PFSK-1 (cell line): ENCODE measurements around the gene FBXO15.
A peak's percentile ranks its signal among the peaks of the same experiment; 100 is the strongest.

Source experiments
- FOXP2 ChIP-seq: optimal IDR thresholded peaks from 2 replicates; pipeline ENCODE3; 2011; ENCODE audit warnings: borderline replicate concordance, control low read depth, inconsistent platforms; ENCODE audit not compliant: insufficient read depth; ENCODE audit errors: extremely low read length, extremely low read depth
- POLR2AphosphoS5 ChIP-seq: IDR thresholded peaks from 2 replicates; pipeline ENCODE4 v1.6.1; 2012; ENCODE audit warnings: low read depth, mild to moderate bottlenecking, control low read depth, low read length, moderate library complexity
- SIN3A ChIP-seq: IDR thresholded peaks from 2 replicates; pipeline ENCODE4 v1.6.1; 2012; ENCODE audit warnings: mild to moderate bottlenecking, low read length, moderate library complexity, borderline replicate concordance; ENCODE audit not compliant: insufficient read depth
- TAF1 ChIP-seq: IDR thresholded peaks from 2 replicates; pipeline ENCODE4 v1.6.1; 2012; ENCODE audit warnings: low read length, control low read depth, borderline replicate concordance; ENCODE audit not compliant: insufficient read depth
- TF ChIP-seq, protein P1 (sequence below), 2 experiments: IDR thresholded peaks; 2 replicates each; pipeline versions ENCODE4 v1.6.1 to v1.8.0; 2011 to 2012; ENCODE audit warnings: low read depth in 2 of 2, low read length in 2 of 2, control low read depth in 1 of 2, inconsistent platforms in 1 of 2, mild to moderate bottlenecking in 1 of 2, moderate library complexity in 1 of 2; ENCODE audit not compliant: insufficient read depth in 1 of 2

The FBXO15 gene

DNA sequence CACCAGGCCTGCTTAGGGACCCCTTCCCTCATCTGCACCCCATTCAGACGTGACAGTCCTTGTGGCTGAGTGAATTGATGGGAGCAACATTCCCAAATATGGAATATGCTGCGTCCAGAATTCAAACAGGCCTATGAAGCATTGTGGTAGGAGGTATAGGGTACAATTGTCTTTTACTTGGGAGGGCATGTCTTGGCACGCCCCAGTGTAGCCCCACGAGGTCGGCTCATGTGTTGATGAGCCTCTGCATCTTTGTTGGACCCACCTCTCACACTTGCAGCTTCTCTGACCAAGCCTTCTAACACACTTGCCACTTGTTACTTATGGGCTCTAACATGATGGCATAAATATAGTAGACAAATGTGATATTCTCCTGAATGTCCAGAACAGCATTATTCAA, 2.2 kb upstream of the FBXO15 start:
- no peak for TF ChIP-seq SIN3A
- TF ChIP-seq, protein P1, sequence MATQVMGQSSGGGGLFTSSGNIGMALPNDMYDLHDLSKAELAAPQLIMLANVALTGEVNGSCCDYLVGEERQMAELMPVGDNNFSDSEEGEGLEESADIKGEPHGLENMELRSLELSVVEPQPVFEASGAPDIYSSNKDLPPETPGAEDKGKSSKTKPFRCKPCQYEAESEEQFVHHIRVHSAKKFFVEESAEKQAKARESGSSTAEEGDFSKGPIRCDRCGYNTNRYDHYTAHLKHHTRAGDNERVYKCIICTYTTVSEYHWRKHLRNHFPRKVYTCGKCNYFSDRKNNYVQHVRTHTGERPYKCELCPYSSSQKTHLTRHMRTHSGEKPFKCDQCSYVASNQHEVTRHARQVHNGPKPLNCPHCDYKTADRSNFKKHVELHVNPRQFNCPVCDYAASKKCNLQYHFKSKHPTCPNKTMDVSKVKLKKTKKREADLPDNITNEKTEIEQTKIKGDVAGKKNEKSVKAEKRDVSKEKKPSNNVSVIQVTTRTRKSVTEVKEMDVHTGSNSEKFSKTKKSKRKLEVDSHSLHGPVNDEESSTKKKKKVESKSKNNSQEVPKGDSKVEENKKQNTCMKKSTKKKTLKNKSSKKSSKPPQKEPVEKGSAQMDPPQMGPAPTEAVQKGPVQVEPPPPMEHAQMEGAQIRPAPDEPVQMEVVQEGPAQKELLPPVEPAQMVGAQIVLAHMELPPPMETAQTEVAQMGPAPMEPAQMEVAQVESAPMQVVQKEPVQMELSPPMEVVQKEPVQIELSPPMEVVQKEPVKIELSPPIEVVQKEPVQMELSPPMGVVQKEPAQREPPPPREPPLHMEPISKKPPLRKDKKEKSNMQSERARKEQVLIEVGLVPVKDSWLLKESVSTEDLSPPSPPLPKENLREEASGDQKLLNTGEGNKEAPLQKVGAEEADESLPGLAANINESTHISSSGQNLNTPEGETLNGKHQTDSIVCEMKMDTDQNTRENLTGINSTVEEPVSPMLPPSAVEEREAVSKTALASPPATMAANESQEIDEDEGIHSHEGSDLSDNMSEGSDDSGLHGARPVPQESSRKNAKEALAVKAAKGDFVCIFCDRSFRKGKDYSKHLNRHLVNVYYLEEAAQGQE (IDR thresholded peaks at IDR 0.05; ENCODE audit: insufficient read depth in 1 of 2, low read depth in 2 of 2, low read length in 2 of 2), result no peak
- TF ChIP-seq TAF1, result no peak
- TF ChIP-seq FOXP2, result no peak

DNA sequence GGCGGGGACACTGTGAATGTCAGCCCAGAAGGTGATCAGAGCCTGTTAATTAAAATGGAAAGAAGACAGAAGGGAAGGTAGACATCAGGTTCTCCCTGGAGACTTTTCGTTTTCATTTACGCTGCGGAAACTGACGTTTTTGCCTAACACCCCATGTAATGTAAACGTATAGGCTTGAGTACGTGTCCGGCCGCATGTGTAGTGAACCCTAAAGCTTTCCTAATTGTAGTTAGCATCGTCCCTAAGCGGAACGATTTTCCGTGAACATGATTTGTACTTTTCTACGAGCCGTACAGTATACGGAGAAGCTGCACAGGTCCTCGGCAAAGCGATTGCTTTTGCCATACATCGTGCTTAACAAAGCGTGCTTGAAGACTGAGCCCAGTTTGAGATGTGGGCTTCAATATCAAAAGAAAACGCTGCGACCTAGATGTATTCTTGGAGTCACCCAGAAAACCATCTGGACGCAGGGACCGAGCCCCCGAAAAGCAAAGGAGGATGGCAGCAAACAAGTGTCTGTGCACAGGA, 973 bp upstream of the FBXO15 start:
- TF ChIP-seq FOXP2 (peak; percentile 5), TAF1 (no peak)

DNA sequence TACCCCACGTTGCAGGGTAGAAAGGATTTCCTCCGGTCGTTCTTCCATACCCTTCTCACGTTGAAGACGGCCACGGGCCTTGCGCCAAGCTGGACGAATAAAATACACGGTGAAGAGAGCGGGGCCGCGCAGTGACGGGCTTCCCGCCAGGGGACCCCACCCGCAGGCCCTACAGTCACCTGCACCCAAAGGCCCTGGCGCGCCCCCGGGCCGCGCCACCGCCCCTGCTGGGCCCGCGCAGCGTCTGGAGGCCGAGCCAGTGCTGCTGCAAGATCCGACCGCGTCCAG, 199 bp downstream of the FBXO15 start:
- no peak for TF ChIP-seq POLR2AphosphoS5
- no peak for TF ChIP-seq SIN3A
- no peak for TF ChIP-seq FOXP2
- TF ChIP-seq TAF1, result no peak
- TF ChIP-seq, protein P1 (IDR thresholded peaks at IDR 0.05; ENCODE audit: insufficient read depth in 1 of 2, low read depth in 2 of 2, low read length in 2 of 2), result no peak

DNA sequence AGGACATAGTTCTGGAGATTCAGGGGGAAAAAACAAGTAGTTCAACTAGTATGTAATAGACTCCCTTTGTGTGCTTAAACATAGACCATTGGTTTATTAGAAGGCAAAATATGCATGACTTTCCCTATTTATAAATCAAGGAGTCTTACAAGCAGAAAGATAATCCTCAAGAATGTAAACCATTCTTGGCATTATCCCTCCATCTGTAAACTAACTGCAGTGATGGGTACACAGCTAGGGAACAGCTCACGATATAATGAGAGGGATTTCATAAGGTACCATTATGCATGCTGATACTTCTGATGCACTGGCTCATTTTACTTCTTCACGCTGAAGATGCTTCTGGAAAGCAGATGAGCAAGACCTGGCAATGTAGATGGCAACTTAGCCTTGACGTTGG, 878 bp downstream of the FBXO15 start:
- TF ChIP-seq POLR2AphosphoS5 (no peak), SIN3A (no peak), FOXP2 (no peak), TAF1 (no peak)
- TF ChIP-seq, protein P1 (IDR thresholded peaks at IDR 0.05; ENCODE audit: insufficient read depth in 1 of 2, low read depth in 2 of 2, low read length in 2 of 2), result no peak

DNA sequence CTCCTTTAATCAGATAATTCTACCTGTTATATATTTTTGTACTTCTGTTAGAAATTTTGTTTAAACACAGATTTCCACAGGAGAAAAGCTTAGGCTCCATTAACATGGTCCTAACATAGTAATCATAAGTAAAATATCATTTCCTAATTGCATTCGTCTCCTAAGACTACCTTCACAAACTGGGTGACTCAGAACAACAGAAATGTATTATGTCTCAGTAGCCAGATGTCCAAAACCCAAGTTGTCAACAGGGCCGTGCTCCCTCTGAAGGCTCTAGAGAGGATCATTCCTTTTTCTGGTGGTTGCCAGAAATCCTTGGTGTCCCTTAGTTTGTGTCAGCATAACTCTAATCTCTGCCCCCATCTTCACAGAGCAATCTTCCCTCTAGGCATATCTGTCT, 5.4 kb downstream of the FBXO15 start:
- TF ChIP-seq FOXP2, result no peak
- TF ChIP-seq SIN3A, result no peak
- TF ChIP-seq, protein P1 (IDR thresholded peaks at IDR 0.05; ENCODE audit: insufficient read depth in 1 of 2, low read depth in 2 of 2, low read length in 2 of 2), result no peak
- TF ChIP-seq TAF1, result no peak
- TF ChIP-seq POLR2AphosphoS5, result no peak

DNA sequence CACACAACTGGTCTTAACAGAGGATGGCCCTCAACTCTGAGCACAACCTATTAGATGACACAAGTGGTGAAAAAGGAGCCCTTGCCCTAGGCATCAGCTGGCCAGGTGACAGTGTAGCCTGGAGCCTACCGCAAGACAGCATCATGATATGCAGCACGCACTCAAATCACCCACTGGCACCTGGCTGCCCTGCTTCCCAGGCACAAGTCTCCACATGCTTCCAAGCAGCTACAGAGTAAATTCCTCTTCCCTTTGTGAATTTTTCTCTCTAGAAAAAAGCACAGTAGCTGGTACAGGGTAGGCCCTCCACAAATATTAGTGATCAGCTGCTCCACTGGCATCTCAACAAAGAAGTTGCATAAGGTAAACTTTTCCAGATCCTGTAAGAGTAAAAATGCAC, 6.0 kb downstream of the FBXO15 start:
- no peak for TF ChIP-seq POLR2AphosphoS5
- TF ChIP-seq, protein P1 (IDR thresholded peaks at IDR 0.05; ENCODE audit: insufficient read depth in 1 of 2, low read depth in 2 of 2, low read length in 2 of 2), result no peak
- TF ChIP-seq SIN3A, result no peak
- TF ChIP-seq TAF1, result no peak
- no peak for TF ChIP-seq FOXP2
